Tibial artery (tissue), 4 donors: ENCODE data around the gene PEAR1.

Experiments used
- DNase-seq, 2 donors: peaks; one replicate each; pipeline ENCODE4 v3.0.0-alpha.2; 2019
- H3K27ac ChIP-seq, 2 donors: fragments of 200-600 bp; sonication (generic) in 1 of 2; 1 replicate in 1 of 2; 2 replicates in 1 of 2; pipeline ENCODE4 v1.5.1; 2018 to 2019; ENCODE audit warnings: mild to moderate bottlenecking in 1 of 2
- H3K27me3 ChIP-seq, 2 donors: fragments of 200-600 bp; sonication (generic) in 1 of 2; one replicate each; pipeline versions ENCODE4 v1.5.1 to v1.6.0; 2016 to 2019
- H3K36me3 ChIP-seq, 3 donors: fragments of 200-600 bp; sonication (generic) in 2 of 3; one replicate each; pipeline ENCODE4 v1.5.1; 2016 to 2019; ENCODE audit warnings: mild to moderate bottlenecking in 2 of 3
- H3K4me1 ChIP-seq, 4 donors: fragments of 200-600 bp; sonication (generic) in 2 of 4; 1 replicate in 3 of 4; 2 replicates in 1 of 4; pipeline ENCODE4 v1.5.1; 2016 to 2019
- H3K4me3 ChIP-seq, 2 donors: fragments of 200-600 bp; sonication (generic) in 1 of 2; 1 replicate in 1 of 2; 2 replicates in 1 of 2; pipeline ENCODE4 v1.5.1; 2018 to 2019; ENCODE audit warnings: mild to moderate bottlenecking in 2 of 2
- H3K9me3 ChIP-seq, 3 donors: fragments of 200-600 bp; sonication (generic) in 1 of 3; one replicate each; pipeline ENCODE4 v1.5.1; 2016 to 2019
- CTCF ChIP-seq, 2 experiments: fragments of 200-600 bp in 1 of 2; fragments of 450-650 bp in 1 of 2; IDR thresholded peaks; one replicate each; pipeline ENCODE4 v1.5.1; 2017 to 2019; ENCODE audit warnings: antibody characterized with exemption in 2 of 2, mild to moderate bottlenecking in 1 of 2, moderate library complexity in 1 of 2
- intact Hi-C: fragments of 100-400 bp; cut with DNase I; formaldehyde crosslinking; loops from one replicate; pipeline ENCODE4 v1.15.0; 2023; ENCODE audit warnings: low total_unique reads

PEAR1 gene

GRCh38 chr1:156894001-156894400 is 483 bp downstream of the PEAR1 start:
- Histone ChIP-seq H3K9me3 (no peaks in the 10 kb centered on the region), H3K36me3 (no peaks in the 10 kb centered on the region), H3K27ac (peak overlapping the region; percentile 95 to 97), H3K4me1 (peaks cover 8 to 64% (median 55%) of the 10 kb centered on the region in 4 donors), H3K27me3 (no peaks in the 10 kb centered on the region), H3K4me3 (peak overlapping the region; percentile 72 to 74)
- no peak for DNase-seq
- TF ChIP-seq CTCF (IDR thresholded peaks at IDR 0.05): no peak
- intact Hi-C loops: no loop called here

- intact Hi-C loops: no loop called here
- peak; percentile 67 to 91 for DNase-seq
- TF ChIP-seq CTCF (IDR thresholded peaks at IDR 0.05): no peak
Measured at GRCh38 chr1:156894711-156895454, 1.4 kb downstream of the PEAR1 start.

GRCh38 chr1:156895455-156895812 is 1.9 kb downstream of the PEAR1 start:
- no peaks in the 10 kb centered on the region for H3K27me3 ChIP-seq
- H3K27ac ChIP-seq: peak overlapping the region; percentile 95 to 97
- intact Hi-C loops: no loop called here
- no peaks in the 10 kb centered on the region for H3K9me3 ChIP-seq
- no peak for DNase-seq
- H3K36me3 ChIP-seq: no peaks in the 10 kb centered on the region
- H3K4me1 ChIP-seq: peaks cover 8 to 78% (median 65%) of the 10 kb centered on the region in 4 donors
- peak overlapping the region; percentile 72 to 74 for H3K4me3 ChIP-seq
- TF ChIP-seq CTCF (IDR thresholded peaks at IDR 0.05): no peak

More at GRCh38 chr1:156894711-156895454, 1.4 kb downstream of the PEAR1 start:
- H3K36me3 ChIP-seq: no peaks in the 10 kb centered on the region
- H3K4me3 ChIP-seq: peak overlapping the region; percentile 72 to 74
- H3K9me3 ChIP-seq: no peaks in the 10 kb centered on the region
- H3K4me1 ChIP-seq: peaks cover 8 to 72% (median 63%) of the 10 kb centered on the region in 4 donors
- H3K27ac ChIP-seq: peak overlapping the region; percentile 95 to 97
- H3K27me3 ChIP-seq: no peaks in the 10 kb centered on the region

- intact Hi-C loops: no loop called here
- Histone ChIP-seq H3K4me3 (peak overlapping the region; percentile 72 to 74), H3K27me3 (no peaks in the 10 kb centered on the region), H3K9me3 (no peaks in the 10 kb centered on the region), H3K36me3 (no peaks in the 10 kb centered on the region), H3K4me1 (peaks cover 8 to 83% (median 69%) of the 10 kb centered on the region in 4 donors), H3K27ac (peak overlapping the region; percentile 95 to 97)
- no peak for DNase-seq
- no peak for TF ChIP-seq CTCF (IDR thresholded peaks at IDR 0.05)
Measured at GRCh38 chr1:156895927-156896326, 2.4 kb downstream of the PEAR1 start.

GRCh38 chr1:156896490-156897033 is 3.0 kb downstream of the PEAR1 start:
- H3K9me3 ChIP-seq: no peaks in the 10 kb centered on the region
- no peaks in the 10 kb centered on the region for H3K27me3 ChIP-seq
- no peak for TF ChIP-seq CTCF (IDR thresholded peaks at IDR 0.05)
- H3K27ac ChIP-seq: peak overlapping the region; percentile 95 to 97
- H3K4me1 ChIP-seq: peaks cover 8 to 89% (median 74%) of the 10 kb centered on the region in 4 donors
- intact Hi-C loops: no loop called here
- no peaks in the 10 kb centered on the region for H3K36me3 ChIP-seq
- DNase-seq: peak in 1 of 2 donors; percentile 78
- H3K4me3 ChIP-seq: peak overlapping the region; percentile 22 to 72
